IPS-18a (cell line): ENCODE results near the gene ARHGAP24.

Source experiments
- H3K27ac ChIP-seq: one replicate; pipeline ENCODE4 v1.5.1; 2013; ENCODE audit warnings: low read length
- H3K27me3 ChIP-seq: one replicate; pipeline ENCODE4 v1.6.1; 2013; ENCODE audit warnings: mild to moderate bottlenecking, low read length; ENCODE audit not compliant: control insufficient read depth, insufficient read depth
- H3K36me3 ChIP-seq: one replicate; pipeline ENCODE4 v1.6.1; 2013; ENCODE audit warnings: low read depth, low read length; ENCODE audit not compliant: control insufficient read depth
- H3K4me1 ChIP-seq: one replicate; pipeline ENCODE4 v1.6.1; 2013; ENCODE audit warnings: low read depth, low read length; ENCODE audit not compliant: control insufficient read depth
- H3K4me3 ChIP-seq: one replicate; pipeline ENCODE4 v1.5.1; 2013; ENCODE audit warnings: low read length
- H3K9ac ChIP-seq: one replicate; pipeline ENCODE4 v1.6.1; 2013; ENCODE audit warnings: mild to moderate bottlenecking, low read length, moderate library complexity
- H3K9me3 ChIP-seq: one replicate; pipeline ENCODE4 v1.6.1; 2013; ENCODE audit warnings: low read depth, low read length; ENCODE audit not compliant: control insufficient read depth

Gene ARHGAP24

DNA sequence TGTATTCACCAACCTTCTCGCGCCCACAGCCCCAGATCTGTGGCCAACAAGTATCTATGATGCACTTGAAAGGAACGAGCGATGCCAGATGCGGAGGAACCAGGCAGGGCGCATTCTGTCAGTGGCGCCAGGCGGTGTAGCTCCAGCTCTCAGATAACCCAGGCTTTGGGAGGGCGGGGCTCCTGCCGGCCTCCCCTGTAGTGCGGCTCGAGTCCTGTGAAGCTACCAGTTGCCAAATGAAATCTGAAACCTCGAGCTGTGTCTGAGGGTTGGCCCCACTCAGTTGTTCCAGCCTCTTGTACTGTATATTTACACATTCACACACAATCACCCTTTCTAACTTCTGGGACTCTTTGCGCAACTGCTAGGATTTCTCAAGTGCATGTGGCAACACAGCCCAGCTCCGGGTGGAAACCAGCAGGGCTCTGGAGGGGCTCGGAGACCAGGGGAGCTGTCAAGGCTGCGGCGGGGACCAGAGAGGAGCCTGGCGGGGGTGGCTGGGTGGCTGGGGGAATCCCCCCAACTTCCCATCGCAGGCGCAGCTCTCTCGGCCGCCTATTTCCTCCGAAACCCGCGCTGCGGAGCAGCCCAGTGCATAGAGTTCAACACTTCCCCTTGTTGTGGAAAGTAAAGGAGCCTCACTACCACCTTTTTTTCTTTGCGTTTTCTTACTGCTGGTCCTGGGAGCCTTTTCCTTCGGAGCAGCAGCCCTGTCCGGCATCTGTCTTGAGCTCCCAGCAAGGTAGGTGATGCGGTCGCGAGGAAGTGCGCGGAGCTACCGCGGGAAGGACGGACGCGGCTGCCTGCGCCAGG is at the start of gene ARHGAP24:
TSS of gene ARHGAP24 (plus strand) at position 333 of the 813 bp plus-strand sequence.
- Histone ChIP-seq H3K4me3 (peak within 1 kb of the TSS; percentile 88), H3K36me3 (no peaks in the 10 kb centered on the region), H3K9me3 (no peaks in the 10 kb centered on the region), H3K4me1 (no peaks in the 10 kb centered on the region), H3K9ac (peak within 1 kb of the TSS; percentile 52), H3K27ac (no peak within 1 kb of the TSS), H3K27me3 (peaks cover 17% of the 10 kb centered on the region)

DNA sequence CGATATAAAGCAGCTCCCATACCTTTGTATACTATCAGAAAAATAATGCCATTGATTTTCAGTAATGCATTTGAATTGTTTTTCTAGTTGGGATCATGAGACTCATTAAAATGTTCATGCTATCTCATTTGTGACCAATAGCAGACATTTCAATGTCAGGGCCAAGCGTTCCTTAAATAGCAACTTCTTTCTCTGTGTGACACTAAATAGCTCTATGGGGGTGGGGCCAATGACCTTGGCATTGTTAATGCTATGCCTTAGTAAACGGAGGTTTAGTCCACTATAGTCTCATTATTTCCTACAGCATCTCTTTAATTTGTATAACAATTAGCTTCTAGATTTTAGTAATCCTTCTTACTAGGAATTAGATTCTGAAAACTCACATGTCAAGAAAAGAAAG is 48.6 kb upstream of the ARHGAP24 start:
- Histone ChIP-seq H3K36me3 (no peaks in the 10 kb centered on the region), H3K4me1 (peaks cover 3% of the 10 kb centered on the region), H3K9ac (no peak overlapping the region), H3K27me3 (no peaks in the 10 kb centered on the region), H3K9me3 (no peaks in the 10 kb centered on the region), H3K4me3 (no peak overlapping the region), H3K27ac (no peak overlapping the region)

DNA sequence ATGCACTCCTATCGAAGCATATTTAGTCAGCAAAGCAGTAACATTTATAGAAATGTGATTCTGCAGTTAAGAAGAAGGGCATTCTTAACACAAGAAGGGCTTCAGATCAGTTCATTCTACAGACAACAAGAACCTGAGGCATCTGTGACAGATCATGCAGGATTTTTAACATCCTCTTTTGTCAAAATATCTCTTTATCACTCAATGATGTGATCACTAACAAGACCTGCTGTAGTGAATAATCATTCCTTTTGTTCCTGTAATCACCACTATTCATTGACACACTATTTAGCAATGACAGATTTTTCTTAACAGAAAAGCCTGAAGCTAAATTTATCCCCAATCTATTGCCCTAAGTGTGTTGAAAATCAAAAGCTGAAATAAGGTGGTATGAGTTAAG is 47.8 kb upstream of the ARHGAP24 start:
- H3K27ac ChIP-seq: no peak overlapping the region
- no peak overlapping the region for H3K9ac ChIP-seq
- no peaks in the 10 kb centered on the region for H3K9me3 ChIP-seq
- no peak overlapping the region for H3K4me3 ChIP-seq
- no peaks in the 10 kb centered on the region for H3K27me3 ChIP-seq
- peaks cover 3% of the 10 kb centered on the region for H3K4me1 ChIP-seq
- no peaks in the 10 kb centered on the region for H3K36me3 ChIP-seq

DNA sequence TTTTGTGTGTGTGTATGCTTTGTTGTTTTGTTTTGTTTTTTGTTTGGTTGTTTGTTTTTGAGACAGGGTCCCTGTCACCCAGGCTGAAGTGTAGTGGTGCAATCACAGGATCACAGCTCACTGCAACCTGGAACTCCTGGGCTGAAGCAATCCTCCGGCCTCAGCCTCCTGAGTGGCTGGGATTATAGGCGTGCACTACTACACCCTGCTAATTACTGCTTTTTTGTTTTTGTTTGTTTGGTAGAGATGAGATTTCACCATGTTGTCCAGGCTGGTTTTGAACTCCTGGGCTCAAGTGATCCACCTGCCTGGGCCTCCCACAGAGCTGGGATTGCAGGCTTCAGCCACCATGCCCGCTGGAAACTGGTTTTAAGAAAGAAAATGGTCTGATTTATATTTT is 44.7 kb upstream of the ARHGAP24 start:
- Histone ChIP-seq H3K36me3 (no peaks in the 10 kb centered on the region), H3K9ac (no peak overlapping the region), H3K4me1 (peaks cover 3% of the 10 kb centered on the region), H3K9me3 (no peaks in the 10 kb centered on the region), H3K27me3 (no peaks in the 10 kb centered on the region), H3K27ac (no peak overlapping the region), H3K4me3 (no peak overlapping the region)

DNA sequence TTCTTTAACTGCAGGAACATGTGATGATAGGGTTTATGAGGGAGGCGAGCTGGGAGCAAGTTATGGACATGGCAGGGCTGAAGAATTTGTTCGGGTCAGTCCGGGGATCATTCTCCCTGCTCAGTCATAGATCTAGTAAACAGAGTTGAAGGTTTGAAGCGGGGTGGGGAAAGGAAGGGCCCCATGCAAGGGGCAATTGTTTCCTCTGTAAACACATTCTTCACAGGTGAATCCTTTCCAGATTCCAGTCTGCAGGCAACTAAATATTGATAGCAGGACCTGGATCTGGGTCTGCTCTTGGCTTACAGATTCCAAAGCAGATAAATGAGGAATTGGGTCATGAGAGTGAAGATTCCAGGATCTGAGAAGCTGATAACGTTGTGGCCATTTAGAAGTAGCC is 44.3 kb upstream of the ARHGAP24 start:
- Histone ChIP-seq H3K9me3 (no peaks in the 10 kb centered on the region), H3K27me3 (no peaks in the 10 kb centered on the region), H3K36me3 (no peaks in the 10 kb centered on the region), H3K4me1 (peaks cover 3% of the 10 kb centered on the region), H3K9ac (no peak overlapping the region), H3K27ac (no peak overlapping the region), H3K4me3 (no peak overlapping the region)

DNA sequence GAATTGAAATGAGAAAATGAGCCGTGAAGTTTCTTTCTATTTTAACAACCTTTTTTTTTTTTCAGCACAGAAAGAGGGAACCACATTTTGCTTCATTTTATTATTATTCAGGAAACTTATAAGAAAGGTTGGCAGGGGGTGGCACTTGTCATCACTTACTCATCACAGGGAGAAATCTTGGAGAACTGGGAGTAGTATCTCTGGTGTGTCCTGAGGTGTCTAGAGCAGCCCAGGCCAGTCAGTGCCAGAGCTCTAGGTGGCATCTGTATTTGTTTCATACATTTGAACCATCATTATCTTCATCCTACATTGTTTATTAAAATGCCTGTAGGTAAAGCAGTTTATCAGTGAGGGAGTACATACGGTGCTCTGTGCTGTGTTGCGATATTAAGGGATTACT is 43.8 kb upstream of the ARHGAP24 start:
- Histone ChIP-seq H3K27ac (no peak overlapping the region), H3K4me1 (peaks cover 3% of the 10 kb centered on the region), H3K27me3 (no peaks in the 10 kb centered on the region), H3K9me3 (no peaks in the 10 kb centered on the region), H3K9ac (no peak overlapping the region), H3K36me3 (no peaks in the 10 kb centered on the region), H3K4me3 (no peak overlapping the region)

DNA sequence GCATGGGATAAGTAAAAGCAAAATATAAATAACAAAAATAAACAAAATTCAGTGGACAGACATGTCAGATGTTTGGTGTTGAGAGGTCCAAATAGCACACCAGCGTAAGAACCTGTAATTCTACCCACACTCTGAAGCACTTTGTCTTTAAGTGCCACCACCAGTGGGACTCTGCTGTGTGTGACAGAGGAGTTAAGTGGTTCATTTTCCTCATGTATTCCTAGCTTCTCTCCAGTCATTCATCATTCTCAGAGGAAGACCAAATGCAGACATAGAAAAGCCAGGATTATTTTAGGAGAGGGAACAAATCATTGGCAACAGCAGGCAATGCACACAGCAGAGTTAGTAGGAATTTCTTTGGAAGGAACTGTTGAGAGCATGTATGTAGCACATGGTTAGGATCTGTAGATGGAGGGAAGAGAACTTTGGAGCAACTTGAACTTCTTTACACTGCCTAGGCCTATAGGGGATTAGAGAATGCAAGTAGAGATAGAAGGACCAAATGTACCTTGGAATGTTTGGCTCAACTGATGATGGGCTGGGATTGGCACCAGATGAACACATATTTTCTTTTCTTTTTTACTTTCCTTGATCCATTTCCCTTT is 43.0 kb upstream of the ARHGAP24 start:
- Histone ChIP-seq H3K4me3 (no peak overlapping the region), H3K36me3 (no peaks in the 10 kb centered on the region), H3K9ac (no peak overlapping the region), H3K4me1 (peaks cover 3% of the 10 kb centered on the region), H3K9me3 (no peaks in the 10 kb centered on the region), H3K27me3 (no peaks in the 10 kb centered on the region), H3K27ac (no peak overlapping the region)

DNA sequence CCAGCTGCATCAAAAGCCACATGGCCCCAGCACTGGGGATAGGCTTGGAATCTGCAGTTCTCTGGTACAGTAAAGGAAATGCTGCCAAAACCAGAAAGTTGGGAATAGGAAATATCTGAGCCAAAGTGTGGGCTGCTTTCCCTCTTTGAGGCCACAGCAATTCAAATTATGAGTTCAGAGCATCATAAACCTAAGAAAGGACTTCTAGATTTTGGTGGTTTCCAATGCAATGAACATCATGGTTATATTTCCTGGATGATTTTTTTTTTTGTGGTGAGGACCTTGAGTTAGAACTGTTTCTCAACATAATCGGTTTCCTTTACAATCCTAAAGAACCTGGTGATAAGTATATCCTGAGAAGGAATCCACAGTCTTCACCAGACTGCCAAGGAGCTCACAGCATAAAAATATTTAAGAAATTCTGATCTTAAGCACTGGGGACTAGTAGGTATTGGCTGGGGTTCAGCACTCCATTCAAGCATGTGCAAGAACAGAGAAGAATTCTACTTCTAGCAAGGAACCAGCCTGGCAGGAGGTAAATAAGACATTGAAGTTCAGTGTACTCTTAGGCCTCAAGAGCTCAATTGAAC is 29.8 kb upstream of the ARHGAP24 start:
- no peaks in the 10 kb centered on the region for H3K27me3 ChIP-seq
- no peaks in the 10 kb centered on the region for H3K36me3 ChIP-seq
- H3K9me3 ChIP-seq: no peaks in the 10 kb centered on the region
- no peak overlapping the region for H3K4me3 ChIP-seq
- no peak overlapping the region for H3K27ac ChIP-seq
- no peaks in the 10 kb centered on the region for H3K4me1 ChIP-seq
- H3K9ac ChIP-seq: no peak overlapping the region

DNA sequence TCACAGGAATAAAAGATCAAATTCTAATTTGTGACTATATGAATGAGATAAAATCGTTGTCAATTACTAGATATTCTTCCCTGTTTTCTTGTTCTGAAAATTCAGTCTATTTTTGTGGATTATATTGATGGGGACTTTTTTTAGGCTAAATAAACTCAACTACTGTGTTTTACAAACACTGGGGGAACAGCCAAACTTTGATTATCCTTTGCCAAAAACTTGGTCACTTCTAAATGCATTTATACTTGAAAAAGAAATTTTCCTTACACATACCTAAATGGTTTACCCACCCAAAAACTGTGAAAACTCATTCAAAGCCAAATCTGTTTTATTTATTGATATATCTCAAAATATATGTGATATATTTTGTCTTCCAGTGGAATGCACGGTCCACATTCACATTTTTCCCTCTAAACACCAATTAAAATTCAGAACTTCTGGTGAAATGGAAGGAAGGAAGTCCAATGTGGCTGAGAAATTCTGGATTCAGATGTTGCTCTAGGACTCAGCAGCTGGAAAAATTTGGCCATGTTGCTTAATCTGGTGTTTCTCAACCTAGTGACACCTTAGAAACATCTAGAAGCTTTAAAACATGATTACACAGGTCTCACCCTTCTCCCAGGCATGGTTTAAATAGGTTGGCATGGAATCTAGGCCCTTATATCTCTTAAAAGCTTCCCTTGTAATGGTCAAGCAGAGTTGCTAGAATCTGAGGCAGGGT is 28.6 kb upstream of the ARHGAP24 start:
- no peaks in the 10 kb centered on the region for H3K9me3 ChIP-seq
- no peak overlapping the region for H3K27ac ChIP-seq
- H3K4me1 ChIP-seq: no peaks in the 10 kb centered on the region
- H3K4me3 ChIP-seq: no peak overlapping the region
- no peaks in the 10 kb centered on the region for H3K36me3 ChIP-seq
- H3K9ac ChIP-seq: no peak overlapping the region
- no peaks in the 10 kb centered on the region for H3K27me3 ChIP-seq

DNA sequence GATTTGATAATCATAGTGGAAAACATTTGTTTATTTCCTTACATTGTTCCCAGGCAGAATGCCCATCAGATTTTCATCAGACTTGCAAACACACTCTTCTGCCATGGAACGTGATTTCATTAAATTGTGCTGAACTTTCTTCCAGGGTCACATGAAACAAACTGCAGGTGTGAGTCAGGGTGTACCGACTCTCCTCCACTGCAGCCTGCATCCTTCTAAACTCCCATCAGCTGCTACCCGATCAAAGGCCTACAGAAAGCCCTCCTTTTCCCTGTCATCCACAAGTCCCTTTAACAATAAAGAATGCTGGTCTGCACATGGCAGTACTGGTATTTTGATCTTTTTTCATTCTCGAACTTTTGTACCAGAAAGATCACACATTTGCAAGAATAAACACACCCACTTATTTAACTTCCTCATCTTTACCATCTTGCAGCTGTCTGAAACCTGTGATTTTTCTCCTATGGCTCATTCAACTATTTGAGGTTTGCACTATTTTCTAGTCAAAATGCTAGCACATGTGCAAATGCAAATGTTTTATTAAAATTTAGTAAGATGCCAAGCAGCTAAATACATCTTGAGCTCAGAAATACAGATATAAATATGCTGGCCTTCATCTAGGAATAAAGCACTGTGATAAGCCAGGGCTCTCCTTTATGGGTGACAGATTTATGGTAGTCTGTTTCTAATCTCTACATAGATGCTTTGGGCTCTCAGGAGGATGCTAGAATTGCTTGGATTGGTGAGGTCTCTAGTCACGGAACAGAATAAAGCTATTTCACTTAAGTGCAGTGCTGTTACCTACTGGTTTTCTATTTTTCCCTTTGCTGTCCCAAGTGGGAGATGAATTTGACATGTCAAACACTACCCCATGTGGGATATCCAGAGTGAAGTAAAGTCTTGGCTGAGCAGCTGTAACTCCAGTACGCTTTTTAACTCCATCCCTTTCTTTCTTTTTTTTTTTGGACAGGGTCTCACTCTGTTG is 25.8 kb upstream of the ARHGAP24 start:
- H3K9ac ChIP-seq: no peak overlapping the region
- H3K4me1 ChIP-seq: no peaks in the 10 kb centered on the region
- H3K27me3 ChIP-seq: no peaks in the 10 kb centered on the region
- H3K36me3 ChIP-seq: no peaks in the 10 kb centered on the region
- H3K9me3 ChIP-seq: no peaks in the 10 kb centered on the region
- no peak overlapping the region for H3K27ac ChIP-seq
- H3K4me3 ChIP-seq: no peak overlapping the region
